ENCODE data around the gene FGL2.

DNA sequence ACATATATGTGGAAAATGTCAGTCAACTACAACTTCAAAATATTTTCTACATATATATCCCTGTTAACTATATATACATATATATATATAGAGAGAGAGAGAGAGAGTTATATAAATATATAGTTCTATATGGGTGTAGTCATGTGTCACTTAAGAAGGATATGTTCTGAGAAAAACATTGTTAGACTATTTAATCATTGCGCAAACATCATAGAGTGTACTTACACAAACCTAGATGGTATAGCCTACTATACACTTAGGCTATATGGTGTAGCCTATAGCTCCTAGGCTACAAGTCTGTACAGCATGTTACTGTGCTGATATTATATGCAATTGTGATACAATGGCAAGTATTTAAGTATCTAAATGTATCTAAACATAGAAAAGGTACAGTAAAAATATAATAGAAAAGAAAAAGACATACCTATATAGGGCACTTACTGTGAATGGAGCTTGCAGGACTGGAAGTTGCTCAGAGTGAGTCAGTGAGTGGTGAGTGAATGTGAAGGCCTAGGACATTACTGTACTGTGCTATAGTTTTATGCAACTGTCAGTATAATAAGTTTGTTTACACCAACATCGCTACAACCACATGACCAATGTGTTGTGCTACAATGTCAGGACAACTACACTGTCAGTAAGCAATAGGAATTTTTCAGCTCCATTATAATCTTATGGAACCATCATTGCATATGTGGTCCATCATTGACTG lies 18.0 kb upstream of the FGL2 start:
- no peak for TF ChIP-seq CREB1 (CRISPR knock-in tag; IDR thresholded peaks at IDR 0.05; ENCODE audit: low read depth)
- TF ChIP-seq, protein P1, sequence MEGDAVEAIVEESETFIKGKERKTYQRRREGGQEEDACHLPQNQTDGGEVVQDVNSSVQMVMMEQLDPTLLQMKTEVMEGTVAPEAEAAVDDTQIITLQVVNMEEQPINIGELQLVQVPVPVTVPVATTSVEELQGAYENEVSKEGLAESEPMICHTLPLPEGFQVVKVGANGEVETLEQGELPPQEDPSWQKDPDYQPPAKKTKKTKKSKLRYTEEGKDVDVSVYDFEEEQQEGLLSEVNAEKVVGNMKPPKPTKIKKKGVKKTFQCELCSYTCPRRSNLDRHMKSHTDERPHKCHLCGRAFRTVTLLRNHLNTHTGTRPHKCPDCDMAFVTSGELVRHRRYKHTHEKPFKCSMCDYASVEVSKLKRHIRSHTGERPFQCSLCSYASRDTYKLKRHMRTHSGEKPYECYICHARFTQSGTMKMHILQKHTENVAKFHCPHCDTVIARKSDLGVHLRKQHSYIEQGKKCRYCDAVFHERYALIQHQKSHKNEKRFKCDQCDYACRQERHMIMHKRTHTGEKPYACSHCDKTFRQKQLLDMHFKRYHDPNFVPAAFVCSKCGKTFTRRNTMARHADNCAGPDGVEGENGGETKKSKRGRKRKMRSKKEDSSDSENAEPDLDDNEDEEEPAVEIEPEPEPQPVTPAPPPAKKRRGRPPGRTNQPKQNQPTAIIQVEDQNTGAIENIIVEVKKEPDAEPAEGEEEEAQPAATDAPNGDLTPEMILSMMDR (conservative IDR thresholded peaks at IDR 0.05; ENCODE audit: low read depth in 2 of 2), result no peak
- no peak for TF ChIP-seq EZH2phosphoT487 (IDR thresholded peaks at IDR 0.05; ENCODE audit: unreplicated experiment)
- TF ChIP-seq, protein P2, sequence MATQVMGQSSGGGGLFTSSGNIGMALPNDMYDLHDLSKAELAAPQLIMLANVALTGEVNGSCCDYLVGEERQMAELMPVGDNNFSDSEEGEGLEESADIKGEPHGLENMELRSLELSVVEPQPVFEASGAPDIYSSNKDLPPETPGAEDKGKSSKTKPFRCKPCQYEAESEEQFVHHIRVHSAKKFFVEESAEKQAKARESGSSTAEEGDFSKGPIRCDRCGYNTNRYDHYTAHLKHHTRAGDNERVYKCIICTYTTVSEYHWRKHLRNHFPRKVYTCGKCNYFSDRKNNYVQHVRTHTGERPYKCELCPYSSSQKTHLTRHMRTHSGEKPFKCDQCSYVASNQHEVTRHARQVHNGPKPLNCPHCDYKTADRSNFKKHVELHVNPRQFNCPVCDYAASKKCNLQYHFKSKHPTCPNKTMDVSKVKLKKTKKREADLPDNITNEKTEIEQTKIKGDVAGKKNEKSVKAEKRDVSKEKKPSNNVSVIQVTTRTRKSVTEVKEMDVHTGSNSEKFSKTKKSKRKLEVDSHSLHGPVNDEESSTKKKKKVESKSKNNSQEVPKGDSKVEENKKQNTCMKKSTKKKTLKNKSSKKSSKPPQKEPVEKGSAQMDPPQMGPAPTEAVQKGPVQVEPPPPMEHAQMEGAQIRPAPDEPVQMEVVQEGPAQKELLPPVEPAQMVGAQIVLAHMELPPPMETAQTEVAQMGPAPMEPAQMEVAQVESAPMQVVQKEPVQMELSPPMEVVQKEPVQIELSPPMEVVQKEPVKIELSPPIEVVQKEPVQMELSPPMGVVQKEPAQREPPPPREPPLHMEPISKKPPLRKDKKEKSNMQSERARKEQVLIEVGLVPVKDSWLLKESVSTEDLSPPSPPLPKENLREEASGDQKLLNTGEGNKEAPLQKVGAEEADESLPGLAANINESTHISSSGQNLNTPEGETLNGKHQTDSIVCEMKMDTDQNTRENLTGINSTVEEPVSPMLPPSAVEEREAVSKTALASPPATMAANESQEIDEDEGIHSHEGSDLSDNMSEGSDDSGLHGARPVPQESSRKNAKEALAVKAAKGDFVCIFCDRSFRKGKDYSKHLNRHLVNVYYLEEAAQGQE (IDR thresholded peaks at IDR 0.05; ENCODE audit: unreplicated experiment), result no peak
- no peak for TF ChIP-seq ZNF114 (CRISPR knock-in tag; IDR thresholded peaks at IDR 0.05)
- no peak for TF ChIP-seq POLR2AphosphoS5 (IDR thresholded peaks at IDR 0.05; ENCODE audit: low read depth)
- no peak for TF ChIP-seq ZNF331 (CRISPR knock-in tag; IDR thresholded peaks at IDR 0.05; ENCODE audit: low read depth)

Measured in GM23338 (cell line).